Stimulated activated memory B cell treated with anti-CD40 and anti-IgM and Interleukin-4, amounts not matched to agents 10 μg/mL and 1 μg/mL and 100 μg/mL, for 72 hours (primary cell): ENCODE measurements around the gene GLIS2.

Experiments
- ATAC-seq: fragments of 150-1000 bp; cut with Tn5 transposase; 2 replicates; pipeline ENCODE4 v1.10.0; 2021
- H3K27ac Mint-ChIP-seq: one replicate; pipeline ENCODE4 v1.8.0; 2022; ENCODE audit warnings: mild to moderate bottlenecking, mixed read lengths
- H3K27me3 Mint-ChIP-seq: one replicate; pipeline ENCODE4 v1.8.0; 2022; ENCODE audit warnings: mixed read lengths
- H3K36me3 Mint-ChIP-seq: one replicate; pipeline ENCODE4 v1.8.0; 2022; ENCODE audit warnings: mixed read lengths
- H3K4me1 Mint-ChIP-seq: one replicate; pipeline ENCODE4 v1.8.0; 2022; ENCODE audit warnings: mixed read lengths
- H3K4me3 Mint-ChIP-seq: one replicate; pipeline ENCODE4 v1.8.0; 2022; ENCODE audit warnings: mild to moderate bottlenecking, moderate library complexity, mixed read lengths
- H3K9me3 Mint-ChIP-seq: one replicate; pipeline ENCODE4 v1.8.0; 2022; ENCODE audit warnings: mixed read lengths

Gene GLIS2

GRCh38 chr16:4313563-4314531, 2.0 kb upstream of the GLIS2 start:
- Mint-ChIP-seq H3K4me1 (peaks cover 39% of the 10 kb centered on the region), H3K9me3 (no peaks in the 10 kb centered on the region)

GRCh38 chr16:4314532-4315185, 1.2 kb upstream of the GLIS2 start:
- H3K27ac Mint-ChIP-seq = peak overlapping the region; percentile 11
- ATAC-seq = no peak
- H3K27me3 Mint-ChIP-seq = peaks cover 40% of the 10 kb centered on the region
- peaks cover 40% of the 10 kb centered on the region for H3K4me1 Mint-ChIP-seq
- no peaks in the 10 kb centered on the region for H3K36me3 Mint-ChIP-seq
- H3K9me3 Mint-ChIP-seq = no peaks in the 10 kb centered on the region
- H3K4me3 Mint-ChIP-seq = peak overlapping the region; percentile 81

More at GRCh38 chr16:4313563-4314531, 2.0 kb upstream of the GLIS2 start:
- H3K4me3 Mint-ChIP-seq = peak overlapping the region; percentile 81
- no peaks in the 10 kb centered on the region for H3K36me3 Mint-ChIP-seq
- ATAC-seq = no peak
- peak overlapping the region; percentile 11 for H3K27ac Mint-ChIP-seq
- peaks cover 33% of the 10 kb centered on the region for H3K27me3 Mint-ChIP-seq

GRCh38 chr16:4316108-4316863, 419 bp downstream of the GLIS2 start:
- Mint-ChIP-seq H3K27me3 (peaks cover 43% of the 10 kb centered on the region), H3K4me3 (peak overlapping the region; percentile 21)

GRCh38 chr16:4316864-4317531, 1.1 kb downstream of the GLIS2 start:
- Mint-ChIP-seq H3K4me3 (no peak overlapping the region), H3K36me3 (no peaks in the 10 kb centered on the region), H3K4me1 (peaks cover 36% of the 10 kb centered on the region), H3K27ac (no peak overlapping the region), H3K27me3 (peaks cover 43% of the 10 kb centered on the region), H3K9me3 (no peaks in the 10 kb centered on the region)
- no peak for ATAC-seq

More at GRCh38 chr16:4316108-4316863, 419 bp downstream of the GLIS2 start:
- no peaks in the 10 kb centered on the region for H3K36me3 Mint-ChIP-seq
- no peak overlapping the region for H3K27ac Mint-ChIP-seq
- H3K9me3 Mint-ChIP-seq = no peaks in the 10 kb centered on the region
- peaks cover 36% of the 10 kb centered on the region for H3K4me1 Mint-ChIP-seq
- ATAC-seq = no peak

- Mint-ChIP-seq H3K27me3 (peaks cover 43% of the 10 kb centered on the region), H3K36me3 (no peaks in the 10 kb centered on the region), H3K4me3 (no peak overlapping the region), H3K9me3 (no peaks in the 10 kb centered on the region), H3K4me1 (peaks cover 36% of the 10 kb centered on the region), H3K27ac (no peak overlapping the region)
- no peak for ATAC-seq
Measured at GRCh38 chr16:4317532-4318450, 1.9 kb downstream of the GLIS2 start.

GRCh38 chr16:4318451-4318910, 2.6 kb downstream of the GLIS2 start:
- Mint-ChIP-seq H3K27ac (no peak overlapping the region), H3K4me3 (no peak overlapping the region), H3K9me3 (no peaks in the 10 kb centered on the region)

GRCh38 chr16:4318967-4319366, 3.1 kb downstream of the GLIS2 start:
- peaks cover 35% of the 10 kb centered on the region for H3K4me1 Mint-ChIP-seq
- H3K4me3 Mint-ChIP-seq = no peak overlapping the region
- no peaks in the 10 kb centered on the region for H3K9me3 Mint-ChIP-seq
- no peaks in the 10 kb centered on the region for H3K36me3 Mint-ChIP-seq
- H3K27ac Mint-ChIP-seq = no peak overlapping the region
- ATAC-seq = no peak
- H3K27me3 Mint-ChIP-seq = peaks cover 38% of the 10 kb centered on the region

More at GRCh38 chr16:4318451-4318910, 2.6 kb downstream of the GLIS2 start:
- no peak for ATAC-seq
- Mint-ChIP-seq H3K4me1 (peaks cover 36% of the 10 kb centered on the region), H3K36me3 (no peaks in the 10 kb centered on the region), H3K27me3 (peaks cover 43% of the 10 kb centered on the region)

- H3K9me3 Mint-ChIP-seq = no peaks in the 10 kb centered on the region
- ATAC-seq = peak; percentile 78
- H3K4me1 Mint-ChIP-seq = peaks cover 31% of the 10 kb centered on the region
- H3K36me3 Mint-ChIP-seq = no peaks in the 10 kb centered on the region
- peaks cover 30% of the 10 kb centered on the region for H3K27me3 Mint-ChIP-seq
- no peak overlapping the region for H3K4me3 Mint-ChIP-seq
- no peak overlapping the region for H3K27ac Mint-ChIP-seq
Measured at GRCh38 chr16:4319454-4320421, 3.9 kb downstream of the GLIS2 start.

GRCh38 chr16:4320571-4321137, 4.8 kb downstream of the GLIS2 start:
- H3K36me3 Mint-ChIP-seq = no peaks in the 10 kb centered on the region
- peaks cover 33% of the 10 kb centered on the region for H3K4me1 Mint-ChIP-seq
- peaks cover 25% of the 10 kb centered on the region for H3K27me3 Mint-ChIP-seq
- no peak for ATAC-seq
- no peak overlapping the region for H3K27ac Mint-ChIP-seq
- no peak overlapping the region for H3K4me3 Mint-ChIP-seq
- no peaks in the 10 kb centered on the region for H3K9me3 Mint-ChIP-seq

- peaks cover 34% of the 10 kb centered on the region for H3K4me1 Mint-ChIP-seq
- H3K27me3 Mint-ChIP-seq = peaks cover 25% of the 10 kb centered on the region
- no peaks in the 10 kb centered on the region for H3K36me3 Mint-ChIP-seq
- no peak for ATAC-seq
- H3K27ac Mint-ChIP-seq = no peak overlapping the region
- H3K9me3 Mint-ChIP-seq = no peaks in the 10 kb centered on the region
- H3K4me3 Mint-ChIP-seq = no peak overlapping the region
Measured at GRCh38 chr16:4321286-4322120, 5.6 kb downstream of the GLIS2 start.

- H3K9me3 Mint-ChIP-seq = no peaks in the 10 kb centered on the region
- H3K36me3 Mint-ChIP-seq = no peaks in the 10 kb centered on the region
- H3K27me3 Mint-ChIP-seq = peaks cover 25% of the 10 kb centered on the region
- H3K4me1 Mint-ChIP-seq = peaks cover 32% of the 10 kb centered on the region
- H3K4me3 Mint-ChIP-seq = no peak overlapping the region
- no peak for ATAC-seq
- H3K27ac Mint-ChIP-seq = no peak overlapping the region
Measured at GRCh38 chr16:4322121-4323052, 6.5 kb downstream of the GLIS2 start.
